T-helper 1 cell (primary cell): ENCODE measurements around the gene ROPN1.
"Not testable (repeated sequence)": the region's sequence is repeated elsewhere in the genome, so short reads cannot be mapped to it uniquely, and the experiment has no call there.

ENCODE experiments used
- DNase-seq, 5 donors: peaks; one replicate each; pipeline ENCODE4 v3.0.0-alpha.2; 2012 to 2020

The ROPN1 gene

DNA sequence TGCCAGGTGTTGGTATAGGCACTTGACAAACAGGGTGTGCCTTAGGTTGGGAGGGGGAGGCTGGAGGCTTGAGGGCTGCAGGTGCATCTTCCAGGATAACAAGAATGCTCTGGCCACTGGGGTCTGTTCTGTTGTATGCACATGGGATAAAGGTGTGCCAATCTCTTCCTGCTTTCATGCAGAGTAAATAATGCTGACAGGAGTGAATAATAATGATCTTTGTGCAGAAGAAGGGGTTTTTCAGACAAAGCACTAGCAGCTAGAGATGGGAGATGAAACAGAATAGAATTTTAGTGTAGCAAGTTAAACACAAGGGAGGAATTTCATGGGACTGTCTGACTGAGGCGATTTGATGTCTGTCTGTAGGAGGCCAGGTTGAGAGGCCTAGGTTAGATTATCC, 1.9 kb upstream of the ROPN1 start:
- no peak for DNase-seq

DNA sequence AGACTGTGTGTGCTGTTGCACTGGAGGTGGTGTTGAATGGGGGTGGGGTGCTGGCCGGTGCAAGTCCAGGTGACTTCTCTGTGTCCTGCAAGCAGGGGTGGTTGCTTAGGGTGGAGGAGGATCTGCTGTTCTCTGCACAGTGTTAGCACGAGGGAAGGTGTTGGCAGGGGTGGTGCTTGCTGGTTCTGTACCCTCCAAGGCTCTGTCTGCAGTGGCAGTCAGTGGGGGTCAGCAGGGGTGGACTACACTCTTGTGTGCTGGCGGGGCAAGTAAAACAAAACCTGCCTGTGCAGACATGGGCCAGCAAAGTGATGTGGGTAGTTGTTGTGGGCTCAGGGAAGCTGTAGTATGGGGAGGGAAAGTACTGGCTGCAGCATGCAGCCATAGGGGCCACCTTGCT, 5.5 kb downstream of the ROPN1 start:
- DNase-seq = no peak

DNA sequence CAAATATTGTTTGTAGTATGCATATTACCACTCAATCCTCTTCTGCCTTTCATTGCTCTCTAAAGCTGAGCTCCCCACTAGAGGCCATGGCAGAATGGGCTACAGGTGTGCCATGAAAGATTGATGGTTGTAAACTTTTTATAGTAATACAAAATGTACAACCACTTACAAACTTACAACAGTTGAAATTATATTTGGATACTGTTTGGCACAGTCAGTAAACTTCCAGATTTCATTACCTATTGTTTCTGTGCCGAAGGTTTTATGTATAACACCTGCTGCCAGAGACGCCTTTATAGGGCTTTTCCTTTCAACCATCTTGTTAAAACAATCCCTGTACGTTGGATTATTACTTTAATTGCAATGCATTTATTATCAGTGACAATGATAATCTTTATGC, 7.0 kb downstream of the ROPN1 start:
- no peak for DNase-seq

DNA sequence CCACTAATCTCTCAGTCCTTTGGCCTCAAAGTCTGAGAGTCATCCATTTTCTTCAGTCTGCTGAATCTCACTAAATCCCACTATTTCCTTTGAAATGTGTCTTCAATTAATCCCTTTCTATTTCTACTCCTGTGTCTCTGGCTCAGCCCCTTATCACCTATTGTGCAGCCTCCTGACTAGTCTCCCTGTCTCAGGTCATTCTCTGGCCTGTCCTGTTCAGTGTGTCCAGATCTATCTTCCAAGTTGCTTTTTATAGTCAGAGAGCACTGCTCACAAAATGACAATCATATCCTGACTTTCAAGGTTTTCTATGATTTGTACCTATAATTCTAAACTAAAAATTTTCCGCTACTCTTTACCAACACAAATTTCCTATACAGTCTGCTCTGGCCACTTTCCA, 7.6 kb downstream of the ROPN1 start:
- no peak for DNase-seq

DNA sequence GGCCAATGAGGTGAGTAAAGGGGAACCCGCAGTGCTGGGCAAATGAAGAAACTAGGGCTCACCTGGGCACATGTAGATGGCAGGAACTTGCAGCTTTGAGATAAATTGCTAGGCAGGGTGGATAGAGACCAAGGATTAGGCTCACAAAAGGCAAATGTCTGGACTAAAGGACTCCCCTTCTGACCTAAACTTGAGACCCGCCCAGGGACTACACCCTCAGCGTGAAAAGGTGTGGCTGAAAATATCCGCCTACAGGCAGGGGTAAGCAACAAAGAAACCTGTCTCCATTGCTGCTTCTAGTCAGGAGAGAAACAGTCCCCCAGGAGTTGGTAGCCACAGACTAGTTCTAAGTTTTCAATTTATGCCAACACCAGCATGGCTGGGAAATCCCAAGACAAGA, 10.6 kb downstream of the ROPN1 start:
- DNase-seq = not testable (repeated sequence)

DNA sequence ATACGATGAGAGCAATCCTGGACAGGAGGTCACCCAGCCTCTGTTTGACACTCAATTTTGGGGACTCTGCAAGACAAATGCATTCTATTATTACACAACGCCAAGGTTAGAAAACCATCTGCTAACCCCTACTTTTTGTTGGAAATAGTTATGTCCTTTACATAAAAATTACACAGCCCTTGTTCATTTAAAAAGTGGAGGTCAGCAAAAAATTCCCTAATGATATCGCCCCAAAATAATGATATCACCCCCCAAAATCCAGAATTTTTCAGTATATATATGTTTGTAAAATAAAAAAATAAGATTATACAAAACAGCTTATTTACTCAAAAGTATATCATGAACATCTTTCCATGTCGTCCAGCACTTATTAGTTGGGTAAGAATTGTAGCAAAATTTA, 11.4 kb downstream of the ROPN1 start:
- no peak for DNase-seq

DNA sequence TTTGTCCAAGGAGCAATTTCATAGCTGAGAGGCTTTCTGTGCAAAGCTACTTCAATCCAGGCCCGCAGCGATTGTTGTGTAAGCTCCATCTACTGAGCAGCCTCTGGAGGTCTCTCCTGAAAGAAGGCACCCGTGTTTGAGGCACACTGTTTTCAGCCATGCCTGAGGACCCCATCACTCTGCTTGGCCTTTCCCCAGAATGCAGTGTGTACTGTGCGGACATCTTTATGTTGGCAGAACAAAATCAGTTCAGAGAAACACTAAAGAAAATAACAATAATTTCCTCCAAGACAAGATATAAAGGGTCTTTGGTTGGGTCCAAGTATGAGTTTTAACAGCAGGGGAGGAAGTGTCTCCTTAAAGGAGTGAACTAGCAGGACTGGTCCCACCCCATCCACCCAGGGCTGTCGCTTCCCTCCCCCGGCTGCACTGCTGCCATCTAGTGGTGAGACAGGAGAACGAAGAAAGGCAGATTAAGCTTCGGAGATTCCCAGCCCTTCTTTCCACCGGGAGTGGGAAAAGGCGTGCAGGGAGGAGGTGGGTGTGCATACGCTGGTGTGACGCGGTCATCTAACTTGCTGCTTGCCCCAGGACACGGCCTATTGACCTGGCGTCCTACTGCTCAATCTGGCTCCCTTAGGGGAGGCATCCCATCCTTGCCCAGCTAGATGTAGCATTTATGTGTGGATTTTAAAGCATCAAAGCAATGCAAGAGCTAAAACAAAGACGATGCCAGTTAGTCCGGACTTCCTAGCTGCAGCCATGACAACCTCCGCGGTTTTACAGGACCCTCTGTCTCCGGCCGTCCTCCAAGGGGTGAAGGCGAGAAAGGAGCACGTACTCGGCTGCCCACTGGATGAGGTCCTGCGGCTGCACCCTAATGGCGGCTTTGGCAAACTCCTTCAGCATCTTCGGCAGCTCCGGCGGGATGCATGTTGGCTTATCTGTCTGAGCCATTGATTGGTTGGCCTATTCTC, 12.1 kb downstream of the ROPN1 start:
- DNase-seq = not testable (repeated sequence)

DNA sequence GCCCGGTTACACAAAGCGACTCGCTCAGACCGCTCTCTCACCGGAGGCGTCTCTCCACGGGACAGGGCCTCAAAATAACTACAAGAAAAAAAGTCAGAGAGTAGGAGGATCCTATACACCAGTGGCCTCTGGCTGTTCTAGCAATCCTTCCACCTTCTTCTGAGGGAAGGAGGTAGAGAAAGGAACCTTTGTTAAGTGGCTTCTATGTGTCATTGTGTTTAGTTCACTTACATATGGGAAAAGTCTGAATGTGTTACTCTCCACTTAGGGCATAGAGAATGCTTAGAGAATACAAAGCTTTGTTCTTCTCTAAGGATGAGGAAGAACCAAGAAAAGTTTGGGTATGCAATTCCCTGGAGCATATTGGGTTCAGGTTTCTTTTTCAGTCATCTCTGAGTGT, 15.0 kb downstream of the ROPN1 start:
- not testable (repeated sequence) for DNase-seq

DNA sequence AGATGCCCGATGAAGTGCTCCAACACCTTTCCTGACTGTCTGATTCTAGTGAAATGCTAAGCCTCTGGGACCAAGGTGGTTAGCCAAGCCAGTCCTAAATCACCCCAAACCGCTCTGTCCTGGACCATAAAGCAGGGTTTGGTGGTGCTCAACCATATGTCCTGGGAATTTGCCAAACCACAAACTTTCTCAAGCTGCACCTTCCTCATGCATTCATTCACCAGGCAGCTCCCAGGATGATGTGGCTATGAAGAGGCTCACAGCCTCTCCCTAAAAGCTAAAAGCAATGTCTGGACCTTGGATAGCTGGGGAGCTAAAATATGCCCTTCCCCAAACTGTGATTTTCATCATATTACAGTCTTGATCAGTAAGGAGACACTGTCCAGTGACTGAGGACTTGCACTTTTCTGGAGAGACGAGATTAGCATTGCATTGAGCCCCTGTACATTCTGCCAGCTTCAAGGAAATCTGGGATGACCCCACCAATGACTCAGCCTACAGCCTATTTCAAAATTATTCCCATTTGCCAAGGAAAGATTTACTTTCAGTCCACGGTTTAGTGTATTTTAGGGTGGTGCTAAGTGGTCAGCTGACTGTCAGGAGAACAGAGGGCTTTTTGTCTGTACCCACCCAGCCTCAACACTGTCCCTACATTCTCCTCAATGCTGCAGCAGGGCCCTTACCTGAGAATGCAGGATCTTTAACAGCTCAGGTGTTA, 15.6 kb downstream of the ROPN1 start:
- not testable (repeated sequence) for DNase-seq

DNA sequence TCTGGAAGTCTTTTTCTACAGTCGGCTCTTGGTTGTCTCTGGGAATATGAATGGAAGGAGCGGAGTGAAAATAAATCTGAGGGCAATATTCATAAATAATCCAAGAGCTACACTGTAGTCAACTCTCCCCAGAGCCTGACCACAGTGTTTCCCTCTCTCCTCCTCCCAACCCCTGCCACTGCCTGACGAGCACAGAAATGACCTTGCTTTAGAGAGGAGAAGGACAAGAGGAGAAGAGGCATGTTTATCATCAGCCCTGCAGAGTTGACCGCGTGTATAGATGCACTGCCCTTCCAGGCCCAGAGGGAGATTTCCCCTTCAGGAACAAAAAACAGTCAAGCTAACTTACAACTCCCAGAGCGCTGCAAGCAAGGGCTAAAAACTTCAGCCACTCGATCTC, 16.9 kb downstream of the ROPN1 start:
- not testable (repeated sequence) for DNase-seq

DNA sequence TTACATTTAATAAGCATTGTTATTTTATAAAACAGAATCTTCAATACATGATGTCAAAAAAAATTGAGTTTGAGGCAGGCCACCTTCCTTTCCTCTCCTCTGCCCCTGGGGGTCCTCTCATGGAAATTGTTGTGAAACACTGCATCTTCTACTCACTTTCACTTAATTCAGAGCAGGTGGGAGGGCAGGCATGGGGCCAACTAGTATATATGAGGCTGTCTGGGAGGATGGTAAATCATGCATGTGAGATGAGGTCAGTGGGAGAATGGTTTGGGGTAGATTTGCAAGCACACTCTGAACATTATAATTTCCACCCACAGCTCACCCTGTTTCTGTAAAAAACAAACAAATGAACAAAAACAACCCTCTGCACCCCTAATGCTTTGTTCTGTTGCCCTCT, 20.5 kb downstream of the ROPN1 start:
- DNase-seq = no peak

DNA sequence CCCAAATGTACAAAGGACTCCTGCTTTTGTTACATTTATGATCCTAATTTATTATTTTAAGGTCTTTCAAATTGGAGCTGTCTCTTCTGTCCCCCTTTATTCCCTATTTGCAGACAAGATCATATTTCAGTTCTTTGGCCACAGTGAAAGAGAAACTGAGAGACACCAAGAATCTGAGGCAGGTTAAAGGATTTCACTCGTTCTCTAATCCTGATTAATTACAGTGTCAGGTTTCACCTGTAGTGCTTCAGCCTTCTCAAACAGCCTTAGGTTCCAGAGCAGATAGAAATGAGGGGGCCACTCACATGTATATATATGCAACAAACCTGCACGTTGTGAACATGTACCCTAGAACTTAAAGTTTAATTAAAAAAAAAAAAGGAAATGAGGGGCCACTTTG, 24.7 kb downstream of the ROPN1 start:
- DNase-seq = not testable (repeated sequence)

DNA sequence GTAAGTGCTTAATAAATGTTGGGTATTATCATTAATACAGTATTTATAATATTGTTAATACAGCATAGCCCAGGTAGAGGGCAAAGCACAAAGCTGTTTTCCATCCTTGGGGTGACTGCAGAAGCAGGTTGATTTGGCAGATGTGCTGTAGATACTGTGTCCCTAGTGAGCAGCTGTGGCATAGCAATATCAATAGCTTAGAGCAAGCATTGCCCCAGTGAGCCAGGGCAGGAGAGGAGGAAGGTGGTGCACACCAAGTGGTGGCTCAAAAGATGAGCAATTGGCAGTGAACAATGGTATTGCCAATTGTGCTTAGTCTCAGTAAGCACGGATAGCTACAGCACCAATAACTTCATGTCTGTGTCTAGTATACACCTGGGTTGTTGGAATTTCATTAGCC, 25.1 kb downstream of the ROPN1 start:
- DNase-seq = not testable (repeated sequence)

DNA sequence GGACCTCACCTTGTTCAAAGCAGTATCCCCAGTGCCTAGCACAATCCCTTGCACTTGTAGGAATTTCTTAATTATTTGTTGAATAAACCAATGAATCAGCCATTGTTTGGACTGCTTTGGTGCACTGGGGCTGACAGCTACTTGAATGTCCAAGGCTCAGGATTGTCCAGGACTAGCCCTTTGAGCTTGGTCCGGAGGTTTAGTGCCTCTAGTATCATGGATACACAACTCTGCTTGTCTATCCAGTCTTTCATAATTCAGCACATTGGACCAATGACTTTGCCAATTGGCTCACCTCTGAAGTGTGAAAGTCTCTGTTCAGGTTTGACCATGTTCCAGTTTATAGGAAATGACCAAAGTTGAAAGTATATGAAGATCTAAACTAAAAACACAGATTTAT, 27.1 kb downstream of the ROPN1 start:
- not testable (repeated sequence) for DNase-seq

DNA sequence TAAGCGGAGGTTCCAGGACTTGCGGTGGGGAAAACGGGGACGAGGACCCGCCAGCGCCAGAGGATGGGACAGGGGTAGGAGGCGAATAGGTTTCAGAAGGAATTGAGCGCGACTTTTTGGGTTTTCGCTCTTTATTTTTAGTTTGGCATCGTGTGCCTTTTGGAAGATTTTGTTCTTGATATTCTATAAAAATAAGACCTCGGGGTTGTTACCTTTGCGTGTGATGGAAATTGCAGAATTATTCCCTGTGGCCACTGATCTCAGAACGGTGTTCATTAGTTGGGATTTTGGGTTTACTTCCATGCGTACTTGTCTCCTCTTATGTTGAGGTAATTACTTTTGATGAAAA, 30.4 kb downstream of the ROPN1 start:
- DNase-seq = no peak

DNA sequence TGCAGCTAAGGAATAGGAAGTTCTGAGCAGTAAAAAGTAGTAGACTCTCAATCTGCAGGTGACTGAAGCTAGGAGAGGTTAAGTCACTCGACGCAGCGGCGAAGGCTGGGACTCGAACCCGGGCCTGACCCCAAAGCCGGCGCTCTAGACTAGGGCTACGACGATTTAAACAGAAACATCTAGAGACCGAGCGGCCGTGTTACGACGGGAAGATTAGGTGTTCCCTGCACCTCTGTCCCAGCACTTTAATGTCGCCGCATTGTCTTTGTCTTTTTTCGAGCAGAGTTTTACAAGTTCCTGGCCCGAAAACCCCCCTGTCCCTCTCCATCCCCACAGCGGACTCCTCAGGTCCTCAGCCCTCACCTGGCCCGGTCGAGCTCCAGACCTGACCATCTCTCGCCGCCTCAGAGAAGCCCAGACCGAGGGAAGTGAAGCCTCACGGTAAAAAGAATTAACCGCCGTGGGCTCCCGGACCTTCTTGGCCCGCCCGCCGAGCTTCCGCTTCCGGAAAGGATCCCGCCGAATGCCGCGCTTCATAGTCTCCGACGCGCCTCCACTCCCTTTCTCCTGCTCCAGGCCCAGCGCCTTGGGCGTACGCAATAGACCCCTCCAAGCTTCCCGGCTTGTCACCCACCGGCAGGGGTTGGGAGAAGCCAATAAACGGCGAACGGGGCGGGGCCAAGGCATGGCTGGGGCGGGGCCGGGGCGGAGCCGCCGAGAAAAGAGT, 31.0 kb downstream of the ROPN1 start, which contains the start of gene CCDC14:
Gene CCDC14, minus strand, starts transcription at position 449 of the 727 bp plus-strand sequence. Its CDS starts 56 bp downstream, at position 393.
- peak; percentile 60 to 79 (median 64) for DNase-seq

DNA sequence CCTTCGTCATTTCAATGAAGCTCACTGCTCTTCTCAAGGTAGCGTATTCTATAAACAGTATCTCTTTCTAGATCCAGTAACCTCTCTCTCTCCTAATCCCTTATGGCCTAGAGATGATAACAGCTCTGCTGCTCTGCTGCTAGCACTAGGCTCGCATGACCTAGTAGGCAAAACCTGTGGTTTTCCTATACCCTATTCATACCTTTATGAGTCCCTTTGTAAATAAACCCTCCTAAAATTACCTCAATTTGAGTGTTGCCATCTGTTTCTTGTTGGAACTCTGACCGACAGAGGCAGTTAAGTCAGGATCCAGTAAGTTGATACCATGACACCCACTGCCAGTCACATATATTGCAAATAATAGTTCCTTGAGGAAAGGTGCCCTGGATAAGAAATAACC, 38.2 kb downstream of the ROPN1 start:
- no peak for DNase-seq

DNA sequence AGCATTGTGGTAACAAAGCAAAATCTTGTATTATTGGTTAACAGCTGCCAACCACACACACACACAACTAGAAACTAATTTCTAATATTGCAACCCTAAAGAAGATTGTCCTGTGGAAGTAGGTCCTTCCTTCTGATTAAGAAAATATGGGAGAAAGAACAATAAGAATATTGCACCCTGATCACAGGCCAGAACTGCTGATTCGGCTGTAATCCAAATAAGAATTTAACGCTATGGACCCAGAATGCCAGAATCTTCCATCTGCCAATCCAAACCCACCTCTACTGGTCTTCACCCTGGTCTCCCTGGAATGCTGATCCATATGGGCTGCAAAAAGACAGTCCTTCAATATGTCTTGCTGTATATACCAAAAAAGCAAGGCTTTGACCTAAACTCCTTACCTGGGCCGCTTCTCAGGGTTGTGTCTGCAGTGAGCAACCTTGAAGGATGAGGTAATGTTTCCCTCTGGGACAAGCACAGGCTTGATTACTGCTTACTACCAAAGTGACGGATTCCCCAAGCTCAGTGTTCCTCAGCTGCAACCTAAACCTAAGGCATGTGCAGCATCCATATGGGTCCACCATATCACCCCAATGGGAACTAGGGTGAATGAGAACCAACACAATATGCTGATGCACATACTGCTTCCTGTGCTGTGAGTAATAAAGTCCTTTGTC, 38.9 kb downstream of the ROPN1 start:
- no peak for DNase-seq

DNA sequence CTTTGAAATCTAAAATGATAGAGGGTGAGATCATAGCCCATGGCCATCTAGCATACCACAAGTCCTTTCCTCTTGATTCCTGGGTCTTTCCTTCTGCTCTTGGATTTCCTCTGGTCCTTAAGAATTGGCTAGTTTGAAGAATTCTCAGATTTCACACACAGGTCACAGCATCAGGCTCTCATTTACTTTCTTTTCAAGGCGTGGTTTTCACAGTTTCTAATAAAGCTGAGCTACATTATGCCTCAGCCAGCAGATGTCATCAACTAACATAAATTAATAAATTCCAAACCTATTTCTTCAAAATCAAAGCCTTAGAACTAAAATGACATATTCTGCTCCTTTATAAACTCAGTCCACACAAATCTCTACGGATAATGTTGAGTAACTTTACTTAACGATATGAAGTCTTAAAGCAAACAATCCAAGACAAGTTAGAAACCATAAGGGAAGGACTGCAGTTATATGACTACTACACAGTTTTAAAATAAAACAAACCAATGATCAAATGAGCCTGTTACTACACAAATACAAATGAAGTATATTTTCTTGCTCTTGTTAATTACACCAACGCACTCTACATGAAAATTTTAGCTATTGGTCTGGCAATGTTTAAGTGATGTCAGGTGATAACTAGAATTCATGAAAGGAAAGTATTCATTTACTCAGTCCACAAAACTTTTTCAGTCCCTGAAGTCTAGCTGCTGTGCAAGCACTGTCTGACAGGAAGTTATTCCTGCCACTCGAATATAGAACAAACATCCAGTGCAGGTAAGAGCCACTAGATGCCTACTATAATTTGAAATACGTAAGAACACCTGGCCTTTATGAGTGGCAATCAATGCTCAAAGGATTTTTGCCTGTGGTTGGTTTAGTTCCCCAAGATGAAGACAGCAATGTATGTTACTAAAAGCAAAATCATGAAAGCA, 40.1 kb downstream of the ROPN1 start:
- DNase-seq = no peak

DNA sequence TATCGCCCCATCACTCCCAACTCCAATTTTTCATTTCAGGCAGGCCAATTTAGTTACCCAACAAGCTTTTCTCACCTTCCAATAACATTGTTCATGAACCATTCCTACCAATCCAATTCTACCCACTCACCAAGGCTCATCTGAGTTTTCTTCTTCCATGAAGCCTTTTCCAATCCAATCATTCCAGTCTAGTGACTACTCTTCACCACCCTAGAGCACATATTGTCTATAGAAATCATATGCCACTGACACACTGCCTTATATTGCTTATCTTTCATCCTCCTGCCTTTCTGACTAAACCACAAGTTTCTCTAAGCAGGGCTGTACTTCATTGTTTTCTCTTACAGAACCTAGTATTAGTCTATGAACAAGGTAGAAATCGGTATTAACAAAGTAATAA, 42.3 kb downstream of the ROPN1 start:
- no peak for DNase-seq

DNA sequence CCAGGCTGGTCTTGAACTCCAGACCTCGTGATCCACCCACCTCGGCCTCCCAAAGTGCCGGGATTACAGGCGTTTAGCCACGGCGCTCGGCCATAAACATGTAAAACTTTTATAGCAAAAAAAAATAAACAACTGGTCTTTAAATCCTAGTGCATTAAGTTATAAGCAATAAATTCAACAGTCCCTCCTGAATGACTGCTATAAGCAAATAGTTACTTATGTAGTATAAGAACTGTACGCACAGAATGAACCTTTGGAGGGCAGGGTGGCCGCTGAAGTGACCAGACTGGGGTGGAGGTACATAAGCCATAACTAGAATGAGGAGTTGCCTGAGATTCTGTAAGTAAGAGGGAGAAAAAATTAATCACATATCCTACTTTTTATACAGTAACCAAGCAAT, 43.5 kb downstream of the ROPN1 start:
- no peak for DNase-seq

DNA sequence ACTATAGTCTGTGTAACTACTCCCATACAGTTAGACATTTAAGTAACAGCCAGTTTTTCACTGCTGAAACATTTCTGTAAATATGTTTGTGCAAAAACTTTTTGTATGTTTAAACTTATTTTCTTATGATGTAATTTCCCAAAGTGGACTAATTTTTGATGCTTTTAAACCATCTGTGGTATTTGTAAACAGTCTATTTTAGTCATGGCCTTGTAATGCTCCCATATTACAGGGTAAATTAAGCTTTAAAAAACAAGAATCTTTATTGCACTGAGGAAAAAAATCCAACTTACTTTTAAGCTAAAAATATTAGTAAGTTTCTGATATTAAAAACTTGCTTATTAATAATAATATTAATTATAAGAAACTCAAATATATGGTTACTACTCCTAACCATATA, 44.4 kb downstream of the ROPN1 start:
- no peak for DNase-seq
